GM12892 (cell line): Measurements from ENCODE around the gene ZNF599.
"Not testable (repeated sequence)": the region's sequence is repeated elsewhere in the genome, so short reads cannot be mapped to it uniquely, and the experiment has no call there.

Experiments
- POLR2A ChIP-seq: IDR thresholded peaks from 2 replicates; pipeline ENCODE4 v1.6.1; 2011; ENCODE audit warnings: low read depth, low read length, control low read depth
- POLR2AphosphoS5 ChIP-seq: IDR thresholded peaks from 2 replicates; pipeline ENCODE4 v1.6.1; 2011; ENCODE audit warnings: low read depth, low read length, control low read depth
- TAF1 ChIP-seq: IDR thresholded peaks from 2 replicates; pipeline ENCODE4 v1.6.1; 2011; ENCODE audit warnings: low read depth, mild to moderate bottlenecking, control low read depth, low read length, borderline replicate concordance

GRCh38 chr19:34796953-34797352 lies 23.9 kb upstream of the ZNF599 start:
- not testable (repeated sequence) for TF ChIP-seq POLR2A, POLR2AphosphoS5, TAF1
